T-cell (primary cell): ENCODE measurements around the gene CEP76. TPM values are rescaled to one million over a fixed set of nuclear protein-coding genes. Genes with fewer than 3 reads are reported as not detected.

Experiments
- ATAC-seq, 4 experiments: fragments of 200-7000 bp in 3 of 4; fragments of 150-1000 bp in 1 of 4; cut with Tn5 transposase; replicated peaks in 1 of 4; 1 replicate in 3 of 4; 2 replicates in 1 of 4; pipeline ENCODE4 v1.10.0; 2021; ENCODE audit warnings: moderate library complexity in 3 of 4, mild to moderate bottlenecking in 2 of 4, moderate number of reproducible peaks in 1 of 4
- CTCF ChIA-PET, 2 donors: fragments of 300-600 bp; sonication (Branson Sonifier 250); formaldehyde crosslinking; loops; one replicate each; lab custom pipeline; 2022; ENCODE audit warnings: antibody characterized with exemption in 2 of 2; lab: Charles Lee
- POLR2A ChIA-PET, 2 donors: fragments of 300-600 bp; sonication (Branson Sonifier 250); formaldehyde crosslinking; loops; one replicate each; lab custom pipeline; 2022; ENCODE audit warnings: antibody characterized with exemption in 2 of 2; lab: Charles Lee
- DNase-seq, 35 experiments: peaks; one replicate each; pipeline versions ENCODE4 v3.0.0 to v3.0.0-alpha.2; 2013 to 2023
- H3K27ac ChIP-seq: one replicate; pipeline ENCODE4 v1.5.1; 2013; ENCODE audit warnings: low read length
- H3K27me3 ChIP-seq, 2 experiments: replicated peaks in 1 of 2; 1 replicate in 1 of 2; 2 replicates in 1 of 2; pipeline versions ENCODE4 v1.6.1 to v1.7.0; 2013; ENCODE audit warnings: low read length in 1 of 2, mixed read lengths in 1 of 2; ENCODE audit not compliant: control insufficient read depth in 2 of 2, insufficient read depth in 2 of 2; ENCODE audit errors: extremely low read depth in 1 of 2
- H3K36me3 ChIP-seq, 2 donors: 1 replicate in 1 of 2; 2 replicates in 1 of 2; pipeline versions ENCODE4 v1.6.1 to v1.7.0; 2013; ENCODE audit warnings: low read length in 1 of 2; ENCODE audit not compliant: control insufficient read depth in 2 of 2, insufficient read depth in 1 of 2; ENCODE audit errors: extremely low read depth in 1 of 2
- H3K4me1 ChIP-seq, 2 experiments: 1 replicate in 1 of 2; 2 replicates in 1 of 2; pipeline versions ENCODE4 v1.6.1 to v1.7.0; 2013; ENCODE audit warnings: low read length in 2 of 2, mixed read lengths in 1 of 2; ENCODE audit not compliant: insufficient read depth in 2 of 2, control insufficient read depth in 1 of 2; ENCODE audit errors: extremely low read depth in 1 of 2
- H3K4me3 ChIP-seq, 2 donors: 1 replicate in 1 of 2; 2 replicates in 1 of 2; pipeline versions ENCODE4 v1.5.1 to v1.7.0; 2013; ENCODE audit warnings: mild to moderate bottlenecking in 2 of 2, low read length in 1 of 2, moderate library complexity in 1 of 2; ENCODE audit not compliant: control insufficient read depth in 1 of 2; ENCODE audit errors: extremely low read depth in 1 of 2
- H3K9me3 ChIP-seq: 2 replicates; pipeline ENCODE4 v1.7.0; 2013
- H3K27ac Mint-ChIP-seq, 2 donors: one replicate each; pipeline ENCODE4 v1.8.0; 2020 to 2021; ENCODE audit warnings: mild to moderate bottlenecking in 2 of 2, mixed read lengths in 2 of 2
- H3K27me3 Mint-ChIP-seq, 2 donors: one replicate each; pipeline ENCODE4 v1.8.0; 2021 to 2022; ENCODE audit warnings: mixed read lengths in 2 of 2
- H3K36me3 Mint-ChIP-seq: one replicate; pipeline ENCODE4 v1.8.0; 2021; ENCODE audit warnings: mixed read lengths
- H3K4me1 Mint-ChIP-seq, 3 donors: one replicate each; pipeline ENCODE4 v1.8.0; 2020 to 2022; ENCODE audit warnings: mixed read lengths in 3 of 3, mild to moderate bottlenecking in 1 of 3
- H3K4me3 Mint-ChIP-seq, 3 donors: one replicate each; pipeline ENCODE4 v1.8.0; 2020 to 2022; ENCODE audit warnings: mild to moderate bottlenecking in 3 of 3, mixed read lengths in 3 of 3, moderate library complexity in 3 of 3
- H3K9me3 Mint-ChIP-seq, 3 donors: one replicate each; pipeline ENCODE4 v1.8.0; 2020 to 2022; ENCODE audit warnings: mixed read lengths in 3 of 3
- WGBS: methylation state at CpG from one replicate; pipeline ENCODE4 v1.1.5; 2013; ENCODE audit warnings: missing lambda C conversion rate; ENCODE audit not compliant: insufficient coverage; 5-methylcytosine and 5-hydroxymethylcytosine counted together
- total RNA-seq, 35 experiments: library from RNA in 6 of 35; stranded (reverse) in 6 of 35; fragments of 120-200 nt in 1 of 35; gene quantifications; one replicate each; pipeline versions ENCODE4 v1.2.1 to v1.2.4 and lab custom pipeline; 2013 to 2026

The CEP76 gene, protein sequence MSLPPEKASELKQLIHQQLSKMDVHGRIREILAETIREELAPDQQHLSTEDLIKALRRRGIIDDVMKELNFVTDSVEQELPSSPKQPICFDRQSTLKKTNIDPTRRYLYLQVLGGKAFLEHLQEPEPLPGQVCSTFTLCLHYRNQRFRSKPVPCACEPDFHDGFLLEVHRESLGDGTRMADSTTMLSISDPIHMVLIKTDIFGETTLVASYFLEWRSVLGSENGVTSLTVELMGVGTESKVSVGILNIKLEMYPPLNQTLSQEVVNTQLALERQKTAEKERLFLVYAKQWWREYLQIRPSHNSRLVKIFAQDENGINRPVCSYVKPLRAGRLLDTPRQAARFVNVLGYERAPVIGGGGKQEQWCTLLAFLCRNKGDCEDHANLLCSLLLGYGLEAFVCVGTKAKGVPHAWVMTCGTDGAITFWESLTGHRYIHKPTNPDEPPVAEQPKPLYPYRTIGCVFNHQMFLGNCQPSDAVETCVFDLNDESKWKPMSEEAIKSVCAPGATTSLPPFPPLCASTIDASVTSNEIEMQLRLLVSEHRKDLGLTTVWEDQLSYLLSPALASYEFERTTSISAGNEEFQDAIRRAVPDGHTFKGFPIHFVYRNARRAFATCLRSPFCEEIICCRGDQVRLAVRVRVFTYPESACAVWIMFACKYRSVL
- total RNA-seq (1 to 10 TPM; 6.8 to 9.7 (median 8.2) TPM), total RNA-seq (lab: John Stamatoyannopoulos, UW) (9.7 to 23.5 (median 15.5) reads per million in 29 experiments)
- total RNA-seq (2013): 11.8 TPM

DNA sequence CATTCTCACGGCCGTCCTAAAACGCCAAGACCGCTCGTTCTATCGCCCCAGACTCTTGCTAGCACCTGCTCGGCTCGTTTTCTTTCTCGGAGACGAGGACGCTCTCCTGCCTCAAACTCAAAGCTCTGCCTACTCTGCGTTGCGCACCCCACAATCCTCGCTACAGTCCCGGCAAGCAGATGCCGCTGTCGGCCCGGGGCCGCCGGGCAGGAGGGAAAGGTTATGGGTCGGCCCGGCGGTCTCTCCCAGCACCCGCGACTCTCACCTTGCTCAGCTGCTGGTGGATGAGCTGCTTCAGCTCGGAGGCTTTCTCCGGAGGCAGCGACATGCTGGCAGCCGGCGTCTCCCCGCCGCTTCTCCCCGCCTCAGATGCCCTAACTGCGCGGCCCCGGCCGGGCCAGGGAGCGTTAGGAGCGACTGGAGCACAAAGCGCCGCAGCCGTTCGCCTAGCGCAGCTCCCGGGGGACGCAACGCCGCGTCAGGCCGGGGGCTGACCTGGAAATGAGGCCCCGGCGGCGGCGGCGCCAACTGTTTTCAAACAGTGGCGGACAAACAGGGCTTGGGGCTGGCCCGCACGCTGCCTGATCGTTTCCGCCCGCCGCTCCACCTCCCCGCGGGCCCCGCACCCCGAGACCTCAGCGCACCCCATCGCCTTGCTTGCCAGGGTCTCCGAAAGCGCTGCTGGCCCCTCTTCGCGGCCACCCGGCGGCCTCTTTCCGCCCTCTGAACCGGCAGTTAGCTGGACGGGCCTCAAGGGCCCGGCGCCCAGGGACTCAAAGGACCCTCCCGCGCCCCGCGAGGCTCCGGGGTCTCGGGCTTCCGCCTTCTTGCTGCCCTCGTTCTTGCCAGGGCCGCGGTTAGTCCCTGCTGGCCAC lies at the start of gene CEP76, which contains the start of gene PSMG2:
CEP76 (minus strand) TSS at position 503 of the 875 bp plus-strand sequence; CDS start at position 328, 175 bp downstream.
PSMG2 (plus strand) TSS at position 822 of the 875 bp plus-strand sequence. CDS start 66 bp downstream, outside the sequence.
- H3K4me3 ChIP-seq: peak within 1 kb of the TSS; percentile 69 to 96
- ATAC-seq (peak; percentile 85 to 87 (median 85)), DNase-seq (peak; percentile 66 to 89 (median 80))
- H3K9me3 ChIP-seq: no peaks in the 10 kb centered on the region
- Mint-ChIP-seq H3K4me3 (peak within 1 kb of the TSS; percentile 85 to 97 (median 93)), H3K9me3 (no peaks in the 10 kb centered on the region), H3K27me3 (no peaks in the 10 kb centered on the region), H3K36me3 (peaks cover 14% of the 10 kb centered on the region), H3K4me1 (peaks cover 51 to 57% (median 52%) of the 10 kb centered on the region in 3 donors), H3K27ac (peak within 1 kb of the TSS; percentile 96 to 100)
- no peaks in the 10 kb centered on the region for H3K27me3 ChIP-seq
- H3K4me1 ChIP-seq: peaks cover 22 to 24% of the 10 kb centered on the region in 2 experiments
- WGBS: under 1% methylated on average over 89 of the region's 89 CpGs
- H3K27ac ChIP-seq: peak within 1 kb of the TSS; percentile 94
- ChIA-PET CTCF (interaction anchor here in 1 of 2 donors (0.5 to 1.4 kb wide), 6 partner anchors 25 to 1047 kb away, joined by 3 to 5 read pairs (median 4); partner anchors contain the start of genes AFG3L2 and PTPN2), POLR2A (interaction anchor here (0.6 kb wide), 3 partner anchors 12 to 912 kb away, joined by 3 to 4 read pairs (median 3); no protein-coding TSS in a partner anchor)
- H3K36me3 ChIP-seq: peaks cover 0 to 33% of the 10 kb centered on the region in 2 donors

DNA sequence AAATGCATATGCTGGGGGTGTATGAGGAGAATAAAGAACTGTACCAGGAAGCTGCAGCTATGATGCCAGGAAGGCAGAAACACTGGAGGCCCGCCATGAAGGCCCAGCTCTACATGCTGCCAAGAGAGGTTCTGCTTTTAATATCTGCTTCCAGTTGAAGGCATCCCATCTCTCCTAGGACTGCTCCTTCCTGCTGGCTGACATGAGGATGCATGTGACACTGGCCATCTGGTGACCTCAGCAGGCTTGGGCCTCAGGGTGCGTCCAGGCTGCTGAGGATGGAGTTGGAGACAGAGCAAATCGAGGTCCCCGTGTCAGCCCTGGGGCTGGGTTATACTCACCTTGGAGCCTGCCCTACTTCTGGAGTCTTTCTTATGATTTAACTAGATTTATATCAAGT lies 49.4 kb upstream of the CEP76 start:
- peaks cover 9 to 11% of the 10 kb centered on the region in 2 experiments for H3K4me1 ChIP-seq
- peaks cover 3% of the 10 kb centered on the region for H3K36me3 Mint-ChIP-seq
- H3K9me3 ChIP-seq: no peaks in the 10 kb centered on the region
- no peaks in the 10 kb centered on the region for H3K27me3 Mint-ChIP-seq
- H3K27ac Mint-ChIP-seq: no peak overlapping the region
- H3K4me1 Mint-ChIP-seq: peaks cover 10 to 20% (median 19%) of the 10 kb centered on the region in 3 donors
- peaks cover 0 to 4% of the 10 kb centered on the region in 2 experiments for H3K27me3 ChIP-seq
- H3K4me3 ChIP-seq: no peak overlapping the region
- ChIA-PET POLR2A (no interaction called here), CTCF (interaction anchor here in 1 of 2 donors (0.5 kb wide), 1 partner anchor 9 kb away, joined by 3 read pairs; no protein-coding TSS in a partner anchor)
- DNase-seq (no peak), ATAC-seq (no peak)
- no peak overlapping the region for H3K4me3 Mint-ChIP-seq
- no peaks in the 10 kb centered on the region for H3K9me3 Mint-ChIP-seq
- WGBS: 100% methylated on average over 1 of the region's 4 CpGs
- H3K36me3 ChIP-seq: no peaks in the 10 kb centered on the region
- no peak overlapping the region for H3K27ac ChIP-seq

DNA sequence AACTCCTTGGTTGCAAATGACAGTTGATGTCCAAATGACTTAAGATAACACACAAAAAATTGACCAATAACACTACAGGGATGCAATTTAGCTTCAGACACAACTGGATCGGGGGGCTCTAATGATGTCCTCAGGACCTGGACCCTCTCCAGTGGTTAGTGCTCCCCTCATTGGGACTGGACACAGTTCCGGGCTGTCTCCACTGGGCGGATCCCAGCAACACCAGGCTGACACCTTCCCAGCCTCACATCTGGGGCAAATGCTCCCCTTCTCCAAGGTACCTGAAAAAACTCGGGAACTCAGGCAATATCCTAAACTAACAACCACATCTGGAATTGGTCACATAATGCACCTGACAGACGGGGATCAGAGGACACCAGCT lies 49.0 kb upstream of the CEP76 start:
- no peak for DNase-seq
- no peak for ATAC-seq
- H3K27ac ChIP-seq: no peak overlapping the region
- H3K4me3 Mint-ChIP-seq: no peak overlapping the region
- no peak overlapping the region for H3K4me3 ChIP-seq
- no peaks in the 10 kb centered on the region for H3K36me3 ChIP-seq
- no peaks in the 10 kb centered on the region for H3K9me3 ChIP-seq
- WGBS: 96% methylated on average over 3 of the region's 5 CpGs
- H3K27ac Mint-ChIP-seq: no peak overlapping the region
- no peaks in the 10 kb centered on the region for H3K9me3 Mint-ChIP-seq
- peaks cover 0 to 4% of the 10 kb centered on the region in 2 experiments for H3K27me3 ChIP-seq
- peaks cover 9 to 11% of the 10 kb centered on the region in 2 experiments for H3K4me1 ChIP-seq
- CTCF ChIA-PET: no interaction called here
- peaks cover under 1% of the 10 kb centered on the region for H3K36me3 Mint-ChIP-seq
- H3K27me3 Mint-ChIP-seq: no peaks in the 10 kb centered on the region
- POLR2A ChIA-PET: no interaction called here
- H3K4me1 Mint-ChIP-seq: peaks cover 10 to 20% (median 19%) of the 10 kb centered on the region in 3 donors

DNA sequence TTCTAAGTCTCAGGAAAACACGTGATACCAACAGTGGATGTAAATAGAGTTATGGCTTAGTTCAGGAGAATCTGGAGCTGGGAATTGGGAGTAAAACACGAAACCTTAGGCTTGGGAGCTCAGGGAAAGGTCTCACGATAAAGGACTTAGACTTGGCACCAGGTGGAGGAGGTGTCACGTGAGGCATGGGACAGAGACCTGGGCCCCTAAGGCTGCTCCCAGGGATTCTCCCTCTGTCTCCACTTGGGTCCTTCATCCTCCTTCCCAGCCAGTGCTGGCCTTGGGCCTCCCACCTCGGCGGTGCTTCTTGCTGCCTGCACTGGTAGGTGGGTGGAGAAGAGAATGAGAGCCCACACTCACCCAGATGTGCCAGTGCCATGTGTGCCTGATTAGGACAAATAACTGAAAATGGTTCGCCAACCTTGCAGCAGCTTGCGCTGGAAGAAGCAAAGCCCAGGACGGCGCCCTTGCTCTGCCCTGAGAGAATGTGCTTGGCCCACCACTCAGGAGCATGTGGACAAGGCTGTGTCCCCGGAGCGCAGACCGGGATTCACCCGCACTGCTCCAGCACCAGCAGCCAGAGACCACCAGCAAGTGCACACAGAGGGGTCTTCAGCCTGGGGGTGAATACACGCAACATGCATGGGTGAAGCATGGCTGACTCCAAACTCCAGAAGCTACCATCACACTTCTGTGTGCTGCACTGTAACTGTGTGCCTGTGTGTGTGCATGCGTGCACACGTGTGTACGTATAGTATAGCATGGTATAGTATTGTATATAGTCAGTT lies 48.4 kb upstream of the CEP76 start:
- peaks cover 9 to 11% of the 10 kb centered on the region in 2 experiments for H3K4me1 ChIP-seq
- WGBS: 96% methylated on average over 11 of the region's 18 CpGs
- CTCF ChIA-PET: interaction anchor here in 1 of 2 donors (0.9 kb wide), 1 partner anchor 59 kb away, joined by 4 read pairs; no protein-coding TSS in a partner anchor
- Mint-ChIP-seq H3K9me3 (no peaks in the 10 kb centered on the region), H3K4me1 (peaks cover 10 to 20% (median 19%) of the 10 kb centered on the region in 3 donors), H3K27me3 (no peaks in the 10 kb centered on the region), H3K4me3 (peak overlapping the region in 1 of 3 donors; percentile 58), H3K36me3 (no peaks in the 10 kb centered on the region), H3K27ac (no peak overlapping the region)
- POLR2A ChIA-PET: no interaction called here
- H3K27ac ChIP-seq: no peak overlapping the region
- no peak overlapping the region for H3K4me3 ChIP-seq
- no peak for ATAC-seq
- no peaks in the 10 kb centered on the region for H3K36me3 ChIP-seq
- H3K9me3 ChIP-seq: no peaks in the 10 kb centered on the region
- no peak for DNase-seq
- H3K27me3 ChIP-seq: peaks cover 0 to 4% of the 10 kb centered on the region in 2 experiments

DNA sequence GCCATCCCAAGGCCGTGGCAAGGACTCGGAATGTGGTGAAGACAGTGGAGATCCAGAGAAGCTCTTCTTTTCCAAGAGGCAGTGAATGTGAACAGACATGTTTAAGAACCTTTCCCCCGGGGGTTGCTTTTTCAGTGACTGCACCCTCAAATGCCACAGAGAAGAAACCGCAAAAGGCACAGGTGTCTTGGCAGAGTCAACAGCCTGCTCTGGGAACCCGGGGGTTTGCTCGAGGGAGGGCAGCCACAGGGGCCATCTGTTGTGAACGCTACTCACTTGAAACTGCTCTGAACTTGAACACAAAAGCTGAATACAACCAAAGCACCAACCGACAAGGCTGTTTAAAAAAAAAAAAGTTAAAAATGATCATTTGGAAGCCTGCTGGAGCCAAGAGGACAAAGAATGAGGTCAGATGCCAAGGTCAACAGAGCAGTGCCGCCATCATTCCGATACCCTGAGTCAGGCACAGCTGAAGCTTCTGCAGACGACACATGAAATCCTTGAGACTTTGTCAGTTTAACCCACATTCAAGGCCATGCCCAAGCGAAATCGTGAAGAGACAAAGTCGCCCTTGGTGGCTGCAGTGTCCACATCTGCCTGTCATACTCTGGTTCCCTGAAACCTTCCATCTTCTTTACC lies 47.7 kb upstream of the CEP76 start:
- CTCF ChIA-PET: interaction anchor here in 1 of 2 donors (0.9 kb wide), 1 partner anchor 60 kb away, joined by 4 read pairs; no protein-coding TSS in a partner anchor

More for the DNA sequence above, 47.7 kb upstream of the CEP76 start:
- H3K4me1 ChIP-seq: peaks cover 9 to 11% of the 10 kb centered on the region in 2 experiments
- ATAC-seq (peak in 3 of 4 experiments; percentile 9 to 68 (median 60)), DNase-seq (peak in 19 of 35 experiments; percentile 1 to 43 (median 10))
- no peaks in the 10 kb centered on the region for H3K9me3 ChIP-seq
- H3K36me3 ChIP-seq: no peaks in the 10 kb centered on the region
- no peaks in the 10 kb centered on the region for H3K27me3 Mint-ChIP-seq
- no peak overlapping the region for H3K27ac ChIP-seq
- peaks cover 10 to 20% (median 19%) of the 10 kb centered on the region in 3 donors for H3K4me1 Mint-ChIP-seq
- no peaks in the 10 kb centered on the region for H3K36me3 Mint-ChIP-seq
- H3K4me3 ChIP-seq: no peak overlapping the region
- peak overlapping the region in 2 of 3 donors; percentile 13 to 58 for H3K4me3 Mint-ChIP-seq
- POLR2A ChIA-PET: no interaction called here
- no peaks in the 10 kb centered on the region for H3K9me3 Mint-ChIP-seq
- WGBS: 34% methylated on average over 11 of the region's 14 CpGs
- peaks cover 0 to 4% of the 10 kb centered on the region in 2 experiments for H3K27me3 ChIP-seq
- H3K27ac Mint-ChIP-seq: peak overlapping the region; percentile 16 to 52
